Dedifferentiated amniotic fluid mesenchymal stem cell (primary cell): ENCODE measurements around the gene OSCP1.

ENCODE experiments used
- DNase-seq: peaks from one replicate; pipeline ENCODE4 v3.0.0-alpha.2; 2016; ENCODE audit errors: extremely low spot score

The OSCP1 gene

GRCh38 chr1:36475341-36475740 lies 25.1 kb upstream of the OSCP1 start:
- no peak for DNase-seq

DNA sequence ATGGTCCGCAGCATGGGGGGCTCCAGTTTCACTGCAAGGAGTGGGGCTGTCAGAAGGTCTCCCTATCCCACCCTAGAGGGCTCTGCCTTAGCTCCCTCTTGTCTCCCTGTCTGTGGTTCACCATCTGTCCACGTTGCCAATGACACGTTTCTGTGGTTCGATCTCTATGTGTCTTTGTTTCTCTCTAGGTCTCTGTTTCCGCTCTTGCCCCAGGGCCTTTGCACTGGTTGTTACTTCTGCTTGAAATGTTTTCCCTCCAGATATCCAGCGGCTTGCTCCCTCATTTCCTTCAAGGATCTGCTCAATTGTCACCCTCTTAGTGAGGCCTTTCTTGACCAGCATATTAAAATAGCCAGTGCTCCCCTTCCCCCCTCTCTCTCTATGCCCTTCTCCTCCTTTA lies 22.4 kb upstream of the OSCP1 start:
- DNase-seq, result no peak

DNA sequence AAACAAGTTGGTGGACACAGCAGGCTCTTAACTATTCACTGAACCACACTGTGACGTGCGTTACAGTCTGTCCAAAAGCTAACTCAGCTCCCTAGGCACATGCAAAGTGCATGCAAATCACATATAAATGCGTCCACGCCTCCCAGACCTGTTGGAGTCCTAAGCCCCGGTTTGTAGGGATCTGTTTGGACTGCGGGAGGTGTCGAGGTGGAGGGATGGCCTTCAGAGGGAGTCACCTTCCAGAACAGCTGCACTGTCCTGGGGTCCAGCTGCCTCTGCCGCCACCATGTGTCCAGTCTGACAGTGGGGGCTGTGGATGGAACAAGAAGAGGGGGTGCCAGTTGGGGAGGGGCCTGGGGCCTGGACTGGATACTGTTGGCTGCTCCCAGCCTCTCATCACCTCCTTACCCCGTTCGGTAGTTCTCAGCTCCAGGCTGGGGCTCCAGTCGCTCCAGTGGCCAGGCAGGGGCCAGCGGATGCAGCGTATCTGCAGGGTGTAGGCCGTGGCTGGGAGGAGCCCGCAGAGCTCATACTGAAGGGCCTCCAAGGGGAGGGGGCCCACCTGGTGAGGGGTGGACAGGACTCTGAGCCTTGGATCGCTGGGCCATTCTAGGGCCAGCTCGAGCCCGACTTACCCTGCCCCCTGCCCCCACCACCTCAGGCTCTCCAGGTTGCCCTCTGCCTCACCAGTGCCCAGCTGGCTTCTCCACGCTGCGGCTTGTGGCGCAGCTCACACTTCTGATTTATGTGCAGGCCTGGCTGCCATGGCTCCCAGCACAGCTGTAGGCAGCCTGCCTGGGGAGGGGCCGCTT lies 21.8 kb upstream of the OSCP1 start:
- DNase-seq, result no peak

DNA sequence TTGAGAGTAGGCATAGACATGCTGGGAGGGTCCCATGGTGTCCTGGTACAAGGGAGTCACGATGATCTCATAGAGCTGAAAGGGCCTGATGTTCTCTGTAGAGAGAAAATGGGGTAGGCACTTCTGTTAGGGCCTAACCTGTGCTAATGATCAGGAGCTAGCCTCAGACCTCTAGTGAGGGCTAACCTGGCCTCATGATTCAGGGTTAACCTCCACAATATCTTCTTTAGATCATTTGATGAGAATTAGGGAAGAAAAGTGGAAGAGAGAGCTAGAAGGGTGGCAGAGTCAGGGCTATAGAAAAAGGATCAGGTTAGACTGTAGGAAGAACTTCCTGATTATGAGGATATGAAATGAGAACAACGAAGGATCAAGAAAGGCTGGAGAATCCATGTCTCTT lies 18.9 kb upstream of the OSCP1 start:
- no peak for DNase-seq

DNA sequence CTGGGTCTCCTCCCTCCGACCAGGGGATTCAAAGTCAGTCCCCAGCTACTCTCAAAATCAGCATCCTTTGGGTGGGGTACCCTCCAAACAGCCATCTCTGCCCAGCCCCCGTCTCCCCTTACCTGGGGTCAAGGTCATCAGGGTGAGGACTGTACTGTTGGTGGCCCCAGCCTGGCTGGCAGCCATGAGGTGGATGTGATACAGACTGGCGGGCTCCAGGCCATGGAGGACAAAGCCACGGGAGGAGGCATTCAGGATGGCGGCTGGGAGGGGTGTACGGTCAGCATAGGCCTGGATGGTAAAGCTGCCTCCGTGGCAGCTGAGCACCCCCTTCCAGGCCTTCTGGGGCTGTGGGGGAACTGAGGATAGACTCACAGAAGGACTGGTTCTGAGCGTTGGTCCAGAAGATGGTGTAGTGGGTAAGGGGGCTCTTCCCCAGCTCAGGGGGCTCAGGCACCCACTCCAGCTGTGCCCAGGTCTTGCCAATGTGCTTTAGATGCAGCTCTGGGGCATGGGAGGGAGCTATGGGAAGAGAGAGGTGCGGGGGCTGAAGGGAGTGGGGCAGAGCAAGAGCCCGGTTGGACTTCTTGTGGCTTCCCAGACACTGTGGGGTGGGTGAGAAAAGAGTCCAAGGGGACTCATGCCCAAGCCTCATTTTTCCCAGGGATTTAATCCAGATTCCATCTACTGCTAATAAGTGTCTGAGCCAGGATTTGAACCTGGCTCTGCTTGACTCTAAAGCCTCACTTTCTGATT lies 17.6 kb upstream of the OSCP1 start:
- DNase-seq, result no peak

DNA sequence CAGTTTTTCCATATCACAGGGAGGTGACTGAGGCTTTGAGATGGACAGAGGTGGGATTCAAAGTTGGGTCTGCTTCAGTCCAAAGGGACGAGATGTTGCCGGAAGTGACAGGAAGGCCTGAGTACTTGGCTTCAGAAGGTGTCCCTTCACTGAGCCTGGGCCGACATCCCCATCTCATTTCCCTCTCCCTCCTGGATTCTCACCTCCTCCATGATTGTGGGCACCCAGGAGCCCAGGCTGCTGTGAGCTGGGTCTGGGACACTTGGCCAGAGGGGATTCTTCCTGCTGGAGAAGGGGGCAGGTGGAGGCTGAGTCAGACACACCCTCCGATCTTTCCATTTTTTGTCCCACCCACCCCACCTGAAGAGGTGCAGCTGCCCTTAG lies 16.8 kb upstream of the OSCP1 start:
- DNase-seq, result no peak

DNA sequence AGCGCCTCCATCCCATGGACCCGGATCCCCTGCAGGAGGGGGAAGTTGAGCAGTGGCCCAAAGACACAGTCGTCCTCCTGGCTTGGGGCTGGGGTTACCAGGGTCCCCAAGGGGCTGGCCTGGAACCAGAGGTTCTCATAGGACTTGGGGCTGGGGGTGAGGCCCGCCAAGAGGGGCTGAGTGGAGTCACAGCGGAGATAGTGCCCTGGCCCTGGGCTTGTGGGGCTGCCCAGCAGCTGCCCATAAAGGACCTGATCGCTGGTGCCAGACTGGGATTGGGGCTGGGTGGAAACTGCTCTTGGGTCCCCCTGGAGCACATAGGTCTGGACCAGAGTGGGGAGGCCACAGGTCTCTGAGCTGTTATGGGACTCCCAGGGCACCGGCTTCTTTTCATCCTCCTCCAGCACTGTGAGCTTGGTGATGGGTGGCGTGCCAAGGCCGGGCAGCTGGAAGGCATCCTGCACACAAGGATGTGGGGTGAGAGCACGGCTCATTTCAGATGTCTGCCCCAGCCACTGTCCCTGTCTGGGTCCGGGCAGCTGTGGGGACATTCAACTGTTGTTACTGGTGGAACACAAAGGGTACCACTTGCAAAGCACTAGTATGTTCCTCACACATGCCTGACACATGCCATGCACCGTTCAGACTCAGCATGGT lies 16.2 kb upstream of the OSCP1 start:
- DNase-seq, result no peak

DNA sequence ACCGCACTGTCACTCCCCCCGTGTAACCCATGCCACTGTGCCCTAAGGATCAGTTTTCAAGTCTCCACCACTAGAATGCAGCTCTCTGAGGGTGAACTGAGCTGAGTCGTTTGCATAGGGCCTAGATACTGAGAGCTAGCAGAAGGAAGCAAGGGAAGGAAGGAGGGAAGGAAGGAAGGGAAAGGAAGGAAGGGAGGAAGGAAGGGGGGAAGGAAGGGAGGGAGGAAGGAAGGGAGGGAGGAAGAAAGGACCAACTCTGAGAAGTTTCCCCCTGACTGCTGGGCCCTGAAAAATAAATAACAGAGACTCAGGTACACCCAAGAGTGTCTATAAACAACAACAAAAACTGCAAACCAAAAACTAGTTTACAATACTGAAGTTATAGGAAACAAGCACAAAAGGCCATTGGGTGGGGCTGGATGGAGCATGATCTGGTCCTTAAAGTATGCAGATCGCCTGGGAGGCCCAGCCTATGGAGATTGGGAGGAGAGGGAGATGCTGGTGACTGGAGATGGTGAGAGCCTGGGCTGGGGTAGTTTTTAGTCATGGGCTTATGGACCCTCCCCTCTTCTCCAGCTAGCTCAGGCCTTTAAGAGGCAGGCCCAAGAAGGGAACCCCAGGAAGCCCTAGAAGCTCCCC lies 15.6 kb upstream of the OSCP1 start:
- DNase-seq, result peak; percentile 48

- DNase-seq, result no peak
Measured at GRCh38 chr1:36464605-36465393, 14.5 kb upstream of the OSCP1 start.

GRCh38 chr1:36463803-36464604 lies 13.8 kb upstream of the OSCP1 start, which contains the start of gene MRPS15:
Gene MRPS15, minus strand, starts transcription at chr1:36464384. Its CDS starts 109 bp downstream, at chr1:36464275.
- peak; percentile 96 for DNase-seq

- no peak for DNase-seq
Measured at GRCh38 chr1:36463463-36463802, 13.2 kb upstream of the OSCP1 start.

DNA sequence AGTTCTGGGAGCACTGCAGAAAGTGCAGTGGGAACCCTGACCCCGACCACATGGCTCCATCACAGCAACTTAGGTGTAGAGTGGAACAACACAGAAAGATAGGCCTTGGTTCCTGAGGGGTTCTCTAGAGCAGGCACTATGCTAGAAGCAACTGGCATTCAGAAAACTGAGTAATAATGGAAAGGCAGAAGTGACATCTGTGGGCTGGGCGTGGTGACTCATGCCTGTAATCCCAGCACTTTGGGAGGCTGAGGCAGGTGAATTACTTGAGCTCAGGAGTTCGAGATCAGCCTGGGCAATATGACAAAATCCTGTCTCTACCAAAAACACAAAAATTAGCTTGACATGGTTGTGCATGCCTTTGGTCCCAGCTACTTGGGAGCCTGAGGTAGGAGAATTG lies 8.7 kb upstream of the OSCP1 start:
- no peak for DNase-seq

- no peak for DNase-seq
Measured at GRCh38 chr1:36457691-36458090, 7.4 kb upstream of the OSCP1 start.

DNA sequence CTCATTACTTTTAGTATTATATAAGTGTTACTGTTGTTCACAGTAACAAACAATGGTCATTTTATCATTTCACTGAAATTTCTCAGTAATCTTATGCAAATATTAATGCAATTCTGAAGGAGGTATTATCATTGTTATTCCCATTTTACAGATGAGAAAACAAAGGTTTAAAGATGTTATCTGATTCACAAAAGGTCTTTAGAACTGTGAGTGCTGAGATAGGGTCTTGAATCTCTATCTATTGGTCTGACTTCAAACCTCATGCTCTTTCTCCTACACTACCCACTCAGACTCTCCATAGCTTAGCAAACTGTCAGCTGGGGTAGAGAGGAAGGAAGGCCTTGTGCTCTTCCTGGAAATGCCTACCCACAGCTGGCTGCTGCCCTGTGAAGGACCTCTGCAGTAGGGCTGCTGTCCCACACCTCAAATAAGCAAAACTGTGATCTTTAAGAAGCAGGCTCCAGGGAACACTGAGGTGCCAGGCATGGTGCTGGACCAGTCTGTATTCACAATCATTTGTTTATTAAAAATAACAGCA lies 6.2 kb upstream of the OSCP1 start:
- DNase-seq, result no peak

DNA sequence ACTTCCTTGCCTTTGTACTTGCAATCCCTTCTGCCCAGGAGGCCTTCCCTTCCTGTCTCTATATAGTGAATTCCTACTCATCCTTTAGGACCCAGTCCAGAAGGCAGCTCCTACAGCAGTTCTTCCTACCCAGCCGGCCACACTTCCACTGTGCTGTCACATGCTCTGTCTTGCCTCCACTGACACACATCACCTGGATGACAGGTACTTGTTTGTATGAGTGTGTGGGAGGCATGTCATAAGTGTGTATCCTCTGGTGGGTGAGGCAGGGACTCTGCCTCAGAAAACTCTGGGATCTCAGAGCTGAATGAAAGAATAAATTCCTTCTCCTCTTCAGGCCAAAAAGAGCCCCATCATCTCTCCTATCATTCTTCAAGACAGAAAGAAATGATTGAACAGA lies 5.1 kb upstream of the OSCP1 start:
- no peak for DNase-seq

GRCh38 chr1:36453600-36454388 lies 3.5 kb upstream of the OSCP1 start:
- DNase-seq, result no peak

DNA sequence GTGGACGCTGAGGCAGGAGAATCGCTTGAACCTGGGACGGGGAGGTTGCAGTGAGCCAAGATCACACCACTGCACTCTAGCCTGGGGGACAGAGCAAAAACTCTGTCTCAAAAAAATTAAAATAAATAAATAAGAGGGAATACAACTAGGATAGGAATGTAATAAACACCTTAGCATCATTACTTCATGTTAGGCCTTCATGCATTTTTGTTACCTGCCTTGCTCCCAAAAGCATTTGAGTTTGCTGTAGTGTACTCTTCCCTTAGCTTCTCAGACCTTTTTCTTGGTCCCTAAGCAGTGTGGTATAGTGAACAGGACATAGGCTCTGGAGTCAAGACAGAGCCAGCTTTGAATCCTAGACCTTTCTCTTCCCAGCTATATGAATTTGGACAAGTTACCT lies 2.8 kb upstream of the OSCP1 start:
- no peak for DNase-seq

GRCh38 chr1:36450919-36451305 lies 661 bp upstream of the OSCP1 start:
- DNase-seq, result no peak

- DNase-seq, result no peak
Measured at GRCh38 chr1:36448530-36449056, 1.7 kb downstream of the OSCP1 start.
